GM19467 (cell line): Measurements from ENCODE around the gene RAC2.
A peak's percentile ranks its signal among the peaks of the same experiment; 100 is the strongest.

ENCODE experiments used
- ATAC-seq: cut with Tn5 transposase; IDR thresholded peaks from one replicate; pipeline ENCODE4 v1.9.1; 2021; ENCODE audit warnings: mild to moderate bottlenecking, moderate library complexity; ENCODE audit not compliant: unreplicated experiment

Gene RAC2

GRCh38 chr22:37244114-37244921 is at the start of gene RAC2:
RAC2 (minus strand) TSS chr22:37244269; CDS start chr22:37244148, 121 bp downstream.
- ATAC-seq: peak; percentile 41

GRCh38 chr22:37293172-37293571 is 49.1 kb upstream of the RAC2 start:
- ATAC-seq: no peak

- ATAC-seq: no peak
Measured at GRCh38 chr22:37292641-37293040, 48.6 kb upstream of the RAC2 start.

DNA sequence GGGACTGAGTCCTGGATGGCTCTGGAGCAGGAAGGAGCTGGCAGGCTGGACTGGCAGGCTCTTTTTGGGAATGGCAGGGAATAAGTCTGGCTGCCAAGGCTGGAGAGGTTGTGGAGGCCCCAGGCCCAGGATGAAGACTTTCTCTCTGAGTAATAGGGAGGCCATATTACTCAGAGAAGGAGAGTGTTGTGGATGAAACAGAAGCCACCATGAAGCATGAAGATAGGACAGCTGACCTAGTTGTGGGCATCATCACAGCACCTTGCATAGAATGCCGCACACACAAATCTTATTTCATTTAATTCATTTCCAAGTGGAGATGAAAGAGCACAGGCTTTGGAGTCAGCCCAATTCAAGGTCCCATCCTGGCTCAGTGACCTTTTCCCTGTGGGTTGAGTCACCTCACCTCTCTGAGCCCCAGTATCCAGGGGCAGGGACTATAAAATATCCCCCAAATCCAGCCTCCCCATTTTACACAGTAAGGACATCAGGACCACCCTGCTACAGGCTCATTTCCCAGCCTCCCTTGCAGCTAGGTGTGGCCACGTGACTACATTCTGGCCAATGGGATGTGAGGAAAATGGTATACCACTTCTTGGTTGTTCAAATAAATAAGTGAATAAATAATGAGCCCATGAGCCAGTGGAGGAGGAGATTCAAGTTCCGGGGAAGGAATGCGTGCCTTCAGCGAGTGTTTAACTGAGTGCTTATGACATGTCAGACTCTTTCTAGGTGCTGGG is 47.7 kb upstream of the RAC2 start:
- no peak for ATAC-seq

DNA sequence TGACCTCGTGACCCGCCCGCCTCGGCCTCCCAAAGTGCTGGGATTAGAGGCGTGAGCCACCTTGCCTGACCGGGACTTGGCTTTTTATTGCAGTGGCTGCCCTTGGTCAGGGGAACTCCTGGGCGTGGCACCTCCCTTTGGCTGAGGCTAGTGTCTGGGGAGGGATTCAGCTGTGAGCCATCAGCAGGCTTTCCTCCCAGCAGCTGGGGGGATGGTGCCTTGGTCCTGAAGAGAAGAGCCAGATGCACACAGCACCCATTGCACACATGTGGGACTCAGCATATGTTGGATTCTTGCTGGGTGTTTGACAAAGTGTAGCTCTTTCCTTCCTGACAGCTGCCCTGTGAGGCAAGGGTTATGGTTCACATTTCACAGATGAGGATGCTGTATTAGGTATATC is 46.7 kb upstream of the RAC2 start:
- no peak for ATAC-seq

GRCh38 chr22:37289156-37289735 is 45.2 kb upstream of the RAC2 start:
- no peak for ATAC-seq

DNA sequence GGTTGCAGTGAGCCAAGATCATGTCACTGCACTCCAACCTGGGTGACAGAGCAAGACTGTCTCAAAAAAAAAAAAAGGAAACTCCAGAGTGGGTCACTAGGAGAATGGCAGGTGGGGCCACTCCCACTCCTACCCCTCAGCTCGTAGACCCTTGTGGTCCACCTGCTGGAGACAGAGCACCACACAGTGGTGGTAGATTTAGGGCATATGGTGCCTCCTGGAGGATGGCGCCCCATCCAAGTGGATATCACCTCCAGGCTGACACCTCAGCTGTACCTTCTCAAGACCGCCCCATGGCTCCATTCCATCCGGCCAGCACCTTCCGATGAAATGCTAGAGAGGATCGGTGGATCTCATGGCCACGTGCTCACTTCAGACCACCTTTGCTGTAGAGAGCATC is 44.5 kb upstream of the RAC2 start:
- no peak for ATAC-seq

DNA sequence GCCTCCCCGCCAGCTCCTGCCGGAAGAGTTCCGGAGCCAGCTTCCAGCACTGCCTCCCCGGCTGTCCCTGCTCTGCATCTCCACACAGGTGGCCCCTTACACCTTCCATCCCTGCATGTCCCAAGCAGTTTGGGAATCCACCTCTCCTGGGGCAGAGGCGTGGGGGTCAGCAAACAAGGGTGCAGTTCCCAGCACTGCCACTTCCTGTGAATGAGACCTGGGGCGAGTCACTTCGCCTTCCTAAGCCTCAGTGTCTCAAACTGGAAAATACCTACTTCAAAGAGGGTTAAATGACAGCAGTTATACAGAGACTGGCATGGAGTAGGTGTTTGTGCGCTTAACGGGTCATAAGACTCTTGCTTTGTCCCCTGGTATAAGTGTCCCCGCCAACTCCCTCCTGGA is 43.5 kb upstream of the RAC2 start:
- ATAC-seq: no peak

DNA sequence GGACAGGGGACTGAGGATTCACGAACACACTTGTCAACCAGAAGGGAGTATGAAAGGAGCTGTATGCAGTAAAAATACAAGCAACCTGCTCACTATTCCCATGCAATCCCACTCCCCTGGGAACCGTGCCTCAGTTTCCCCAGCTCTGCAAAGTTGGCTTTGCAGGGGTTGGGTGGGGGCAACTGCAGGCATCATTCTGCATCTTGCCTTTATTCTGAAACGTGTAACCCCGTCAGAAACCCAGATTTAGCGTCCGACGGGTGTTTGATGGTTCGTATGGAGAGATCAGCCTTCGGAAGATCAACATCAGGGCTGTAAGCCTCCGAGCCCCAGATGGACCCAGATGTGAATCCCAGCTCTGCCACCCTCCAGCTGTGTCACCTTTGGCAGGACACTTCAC is 41.9 kb upstream of the RAC2 start:
- no peak for ATAC-seq

- no peak for ATAC-seq
Measured at GRCh38 chr22:37284805-37285355, 40.8 kb upstream of the RAC2 start.

- no peak for ATAC-seq
Measured at GRCh38 chr22:37284126-37284804, 40.2 kb upstream of the RAC2 start.

GRCh38 chr22:37283393-37283937 is 39.4 kb upstream of the RAC2 start:
- no peak for ATAC-seq

GRCh38 chr22:37282385-37282677 is 38.3 kb upstream of the RAC2 start, which contains the start of gene CYTH4:
CYTH4 (plus strand) TSS chr22:37282508; CDS start chr22:37282570, 62 bp downstream.
- no peak for ATAC-seq

DNA sequence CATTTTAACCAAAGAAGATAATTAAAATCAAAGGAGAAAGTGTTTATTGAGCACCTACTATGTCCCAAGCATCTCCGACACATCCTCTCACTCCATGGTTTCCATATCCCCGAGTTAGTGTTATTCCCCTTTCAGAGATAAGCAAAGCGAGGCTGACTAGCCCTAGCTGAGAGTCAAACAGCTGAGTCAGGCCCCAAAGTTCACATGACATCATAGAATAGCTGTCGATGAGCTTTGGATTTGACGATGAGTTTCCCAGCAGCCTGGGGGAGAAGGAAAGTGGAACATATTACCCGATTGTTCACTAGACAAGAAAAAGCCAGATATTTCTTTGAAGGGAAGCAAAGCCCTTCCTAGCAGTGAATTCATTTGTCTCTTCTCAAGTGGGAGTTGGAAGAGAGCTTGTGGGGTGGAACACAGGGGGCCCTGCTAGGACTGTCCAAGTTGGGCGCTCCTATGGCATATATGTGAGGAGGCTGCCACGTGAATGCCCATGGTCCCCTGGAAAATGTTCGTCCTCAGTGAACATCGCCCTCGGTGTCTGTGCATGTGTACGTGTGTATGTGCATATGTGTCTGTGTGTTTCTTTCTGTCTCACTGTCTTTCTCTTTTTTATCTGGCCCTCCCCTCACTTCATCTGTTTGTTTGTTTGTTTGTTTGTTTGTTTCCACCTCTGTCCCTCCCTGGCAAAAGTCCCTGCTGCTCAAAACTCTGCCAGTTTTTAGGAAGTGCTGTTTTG is 37.7 kb upstream of the RAC2 start:
- no peak for ATAC-seq

DNA sequence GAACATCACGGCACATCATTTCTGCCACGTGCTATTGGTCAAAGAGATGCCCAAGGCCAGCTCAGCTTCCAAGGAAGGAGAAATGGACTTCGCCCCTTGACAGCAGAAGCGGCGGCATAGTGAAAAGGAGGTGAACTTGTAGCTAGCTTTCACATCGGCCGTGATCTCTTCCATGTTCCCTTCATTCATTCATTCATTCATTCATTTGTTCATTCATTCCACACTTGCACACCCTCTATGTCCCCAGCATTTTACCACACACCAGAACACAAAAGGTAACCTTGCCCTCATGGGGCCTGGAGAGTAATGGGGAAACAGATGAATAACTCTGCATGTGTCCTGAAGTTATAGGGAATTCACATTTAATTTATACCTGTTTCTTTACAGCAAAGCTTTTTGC is 37.1 kb upstream of the RAC2 start:
- no peak for ATAC-seq

DNA sequence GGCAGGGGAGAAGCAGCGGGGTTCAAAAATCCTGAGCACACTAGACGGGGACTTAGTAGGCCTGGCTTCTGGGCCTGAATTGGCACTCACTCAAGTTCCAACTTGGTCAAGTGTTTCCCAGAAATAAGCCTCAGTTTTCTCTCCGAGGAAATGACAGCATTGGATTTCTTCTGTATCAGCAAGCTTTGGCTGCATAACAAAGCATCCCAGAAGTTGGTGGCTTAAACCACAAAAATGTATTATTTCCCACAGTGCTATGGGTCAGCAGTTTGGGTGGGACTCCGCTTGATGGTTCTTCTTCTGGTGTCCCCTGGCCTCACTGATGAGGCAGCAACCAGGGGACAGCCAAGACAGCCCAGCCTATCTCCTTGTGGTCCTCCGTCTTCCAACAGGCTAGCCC is 36.6 kb upstream of the RAC2 start:
- no peak for ATAC-seq

DNA sequence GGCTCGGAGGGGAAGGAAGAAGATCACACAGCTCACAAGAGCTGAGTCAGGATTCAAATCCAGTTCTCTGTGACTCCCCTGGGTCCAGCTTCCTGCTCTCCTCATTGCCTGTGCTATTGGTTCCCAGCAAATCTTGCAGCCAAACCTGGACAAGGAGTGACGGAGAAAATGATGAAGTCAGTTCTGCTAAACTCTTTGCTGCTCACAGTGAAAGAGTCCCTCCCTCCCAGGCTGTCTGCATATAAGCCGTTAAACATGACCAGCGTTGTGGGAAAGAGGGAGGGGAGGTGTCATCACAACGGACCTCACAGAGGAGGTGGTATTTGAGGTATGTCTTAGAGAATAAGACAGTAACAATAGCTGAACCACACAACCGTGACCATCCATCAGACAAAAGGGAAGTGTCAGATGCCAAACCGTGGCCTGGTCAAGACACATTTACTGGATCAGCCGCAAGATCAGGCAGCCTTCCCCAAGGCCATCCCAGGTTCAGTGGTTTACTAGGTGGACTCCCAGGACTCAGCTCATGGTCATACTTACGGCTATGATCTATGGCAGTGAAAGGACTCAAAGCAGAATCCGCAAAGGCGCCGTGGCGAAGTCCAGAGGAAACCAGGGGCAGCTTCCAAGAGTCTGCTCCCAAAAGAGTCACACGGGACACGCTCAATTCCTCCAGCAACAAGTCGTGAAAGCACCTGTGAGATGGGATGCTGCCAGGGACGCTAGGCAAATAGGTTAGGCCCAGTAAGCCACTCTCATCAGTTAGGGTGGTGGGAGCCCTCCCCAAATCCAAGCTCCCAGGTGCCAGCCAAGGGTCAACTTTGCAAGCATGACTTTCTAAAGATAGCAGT is 35.5 kb upstream of the RAC2 start:
- ATAC-seq: no peak

DNA sequence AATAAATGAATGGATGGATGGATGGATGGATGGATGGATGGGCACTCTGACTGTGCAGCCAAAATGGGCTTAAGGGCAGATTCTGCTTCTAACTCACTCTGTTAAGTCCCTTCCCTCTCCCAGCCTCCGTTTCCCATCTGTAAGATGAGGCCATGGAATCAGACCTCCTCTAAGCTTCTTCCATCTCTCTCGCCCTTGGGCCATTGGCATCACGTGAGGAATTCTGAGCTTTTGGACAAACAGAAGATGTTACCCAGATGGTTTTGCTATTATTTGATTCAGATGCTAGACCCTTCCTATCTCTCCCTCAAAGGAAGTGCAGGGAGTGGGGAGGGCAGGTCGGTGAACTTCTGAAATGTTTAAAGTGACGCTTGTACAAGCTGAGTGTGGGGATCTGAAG is 34.2 kb upstream of the RAC2 start:
- ATAC-seq: no peak

- no peak for ATAC-seq
Measured at GRCh38 chr22:37277384-37277783, 33.3 kb upstream of the RAC2 start.
